ENCODE measurements around the gene ZNF598. TPM values are rescaled to one million over a fixed set of nuclear protein-coding genes. Genes with fewer than 3 reads are reported as not detected.

The ZNF598 gene
- 5.5 TPM for total RNA-seq

GRCh38 chr16:2009791-2010510, at the start of gene ZNF598:
TSS of gene ZNF598 (minus strand) at chr16:2009821.
- DNase-seq: peak; percentile 71

- DNase-seq: no peak
Measured at GRCh38 chr16:2058872-2059271, 49.3 kb upstream of the ZNF598 start.

GRCh38 chr16:2058420-2058819, 48.8 kb upstream of the ZNF598 start:
- DNase-seq: no peak

GRCh38 chr16:2057438-2057837, 47.8 kb upstream of the ZNF598 start:
- no peak for DNase-seq

GRCh38 chr16:2056681-2057407, 47.2 kb upstream of the ZNF598 start:
- no peak for DNase-seq

GRCh38 chr16:2056077-2056476, 46.5 kb upstream of the ZNF598 start:
- no peak for DNase-seq

- no peak for DNase-seq
Measured at GRCh38 chr16:2054543-2055245, 45.1 kb upstream of the ZNF598 start.

- DNase-seq: no peak
Measured at GRCh38 chr16:2053897-2054296, 44.3 kb upstream of the ZNF598 start.

GRCh38 chr16:2053211-2053610, 43.6 kb upstream of the ZNF598 start:
- DNase-seq: no peak

- no peak for DNase-seq
Measured at GRCh38 chr16:2048116-2048543, 38.5 kb upstream of the ZNF598 start.

- DNase-seq: peak; percentile 93
Measured at GRCh38 chr16:2047330-2048115, 37.9 kb upstream of the ZNF598 start, which contains the start of the genes NTHL1 and TSC2. TSS of gene NTHL1 (minus strand) at chr16:2047834. CDS start at chr16:2047823, 11 bp downstream. TSS of gene TSC2 (plus strand) at chr16:2047985. CDS start at chr16:2048616, 631 bp downstream.

GRCh38 chr16:2046893-2047329, 37.3 kb upstream of the ZNF598 start:
- no peak for DNase-seq

GRCh38 chr16:2045965-2046892, 36.6 kb upstream of the ZNF598 start:
- DNase-seq: no peak

GRCh38 chr16:2044541-2044940, 34.9 kb upstream of the ZNF598 start:
- no peak for DNase-seq

GRCh38 chr16:2043667-2044451, 34.2 kb upstream of the ZNF598 start:
- DNase-seq: peak; percentile 60

GRCh38 chr16:2042986-2043666, 33.5 kb upstream of the ZNF598 start:
- no peak for DNase-seq

GRCh38 chr16:2042171-2042985, 32.8 kb upstream of the ZNF598 start:
- DNase-seq: no peak

GRCh38 chr16:2040787-2041522, 31.3 kb upstream of the ZNF598 start:
- no peak for DNase-seq
